ENCODE results near the gene PPFIA4. TPM values are rescaled to one million over a fixed set of nuclear protein-coding genes. Genes with fewer than 3 reads are reported as not detected.

Gene PPFIA4
- total and polyA plus RNA-seq, 2 donors (not counting 3 experiments of a cell fraction or from before 2014, with no cell fraction given) = 0.17 to 0.22 TPM

DNA sequence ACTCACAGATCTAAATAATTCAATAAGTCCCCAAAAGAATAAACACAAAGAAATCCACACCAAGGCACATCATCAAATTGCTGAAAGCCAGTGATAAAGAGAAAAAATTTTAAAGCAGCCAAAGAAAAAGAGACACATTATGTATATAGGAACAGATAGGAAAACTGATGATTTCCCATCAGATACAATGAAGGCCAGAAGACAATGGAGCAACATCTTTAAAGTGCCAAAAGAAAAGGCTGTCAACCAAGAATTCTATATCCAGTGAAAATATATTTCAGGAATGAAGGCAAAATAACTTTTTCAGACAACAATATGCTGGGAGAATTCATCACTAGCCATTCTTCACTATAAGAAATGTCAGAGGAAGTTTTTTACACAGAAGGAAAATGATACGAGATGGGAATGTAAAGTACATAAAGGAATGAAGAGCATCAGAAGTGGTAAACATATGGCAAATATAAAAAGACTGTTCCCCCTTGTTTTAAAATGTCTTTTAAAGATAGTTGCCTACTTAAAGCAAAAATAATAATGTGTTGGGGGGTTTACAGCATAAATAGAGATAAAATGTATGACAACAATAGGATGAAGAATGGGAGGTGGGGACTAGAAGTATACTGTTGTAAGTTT lies 68.9 kb downstream of the PPFIA4 start:
- Histone ChIP-seq H3K79me2 (ENCODE audit: control insufficient read depth, insufficient read depth, low read length) (no peaks in the 10 kb centered on the region), H3K4me3 (replicated peaks in 1 of 3; ENCODE audit: insufficient read depth in 1 of 3, low read depth in 1 of 3, low read length in 3 of 3) (no peak overlapping the region), H3K27me3 (ENCODE audit: control insufficient read depth in 2 of 2, insufficient read depth in 2 of 2, low read length in 2 of 2) (peaks cover 3 to 21% of the 10 kb centered on the region in 2 experiments), H3K4me1 (ENCODE audit: control insufficient read depth, extremely low read depth, insufficient read depth, low read length) (no peaks in the 10 kb centered on the region), H3K4me2 (ENCODE audit: insufficient read depth, low read length) (no peak overlapping the region), H3K9me1 (replicated peaks; ENCODE audit: control insufficient read depth, extremely low read depth, insufficient read depth, low read length) (no peaks in the 10 kb centered on the region), H3K9ac (replicated peaks; ENCODE audit: extremely low read depth, insufficient read depth, low read length) (no peak overlapping the region), H3K9me3 (replicated peaks; ENCODE audit: control insufficient read depth, insufficient read depth, low read length) (no peaks in the 10 kb centered on the region), H3K36me3 (ENCODE audit: control insufficient read depth in 2 of 2, extremely low read depth in 1 of 2, insufficient read depth in 2 of 2, low read length in 2 of 2) (no peaks in the 10 kb centered on the region), H2AFZ (ENCODE audit: low read depth, low read length) (no peak overlapping the region), H3K27ac (ENCODE audit: insufficient read depth, low read depth, low read length) (no peak overlapping the region), H4K20me1 (replicated peaks; ENCODE audit: control insufficient read depth, extremely low read depth, insufficient read depth, low read length) (no peaks in the 10 kb centered on the region)
- ChIA-PET POLR2A (interaction anchor here (0.6 kb wide), 1 partner anchor 94 kb away, joined by 4 read pairs; no protein-coding TSS in a partner anchor), CTCF (interaction anchor here (1.8 kb wide), 1 partner anchor 11 kb away, joined by 8 read pairs; no protein-coding TSS in a partner anchor)
- FAIRE-seq = no peak
- TF ChIP-seq POLR2A (IDR thresholded peaks at IDR 0.05; ENCODE audit: low read depth, low read length) = no peak
- TF ChIP-seq GATA2 (IDR thresholded peaks at IDR 0.05; ENCODE audit: insufficient read depth, insufficient read length, low read depth, low read length) = no peak
- TF ChIP-seq, protein P1, sequence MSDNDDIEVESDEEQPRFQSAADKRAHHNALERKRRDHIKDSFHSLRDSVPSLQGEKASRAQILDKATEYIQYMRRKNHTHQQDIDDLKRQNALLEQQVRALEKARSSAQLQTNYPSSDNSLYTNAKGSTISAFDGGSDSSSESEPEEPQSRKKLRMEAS (IDR thresholded peaks at IDR 0.05; ENCODE audit: insufficient read depth, insufficient read length) = no peak
- TF ChIP-seq FOS (IDR thresholded peaks at IDR 0.05; ENCODE audit: borderline replicate concordance, insufficient read depth, low read length) = no peak
- no peak for TF ChIP-seq MYC (IDR thresholded peaks at IDR 0.05; ENCODE audit: low read depth, low read length)
- TF ChIP-seq, protein P2, sequence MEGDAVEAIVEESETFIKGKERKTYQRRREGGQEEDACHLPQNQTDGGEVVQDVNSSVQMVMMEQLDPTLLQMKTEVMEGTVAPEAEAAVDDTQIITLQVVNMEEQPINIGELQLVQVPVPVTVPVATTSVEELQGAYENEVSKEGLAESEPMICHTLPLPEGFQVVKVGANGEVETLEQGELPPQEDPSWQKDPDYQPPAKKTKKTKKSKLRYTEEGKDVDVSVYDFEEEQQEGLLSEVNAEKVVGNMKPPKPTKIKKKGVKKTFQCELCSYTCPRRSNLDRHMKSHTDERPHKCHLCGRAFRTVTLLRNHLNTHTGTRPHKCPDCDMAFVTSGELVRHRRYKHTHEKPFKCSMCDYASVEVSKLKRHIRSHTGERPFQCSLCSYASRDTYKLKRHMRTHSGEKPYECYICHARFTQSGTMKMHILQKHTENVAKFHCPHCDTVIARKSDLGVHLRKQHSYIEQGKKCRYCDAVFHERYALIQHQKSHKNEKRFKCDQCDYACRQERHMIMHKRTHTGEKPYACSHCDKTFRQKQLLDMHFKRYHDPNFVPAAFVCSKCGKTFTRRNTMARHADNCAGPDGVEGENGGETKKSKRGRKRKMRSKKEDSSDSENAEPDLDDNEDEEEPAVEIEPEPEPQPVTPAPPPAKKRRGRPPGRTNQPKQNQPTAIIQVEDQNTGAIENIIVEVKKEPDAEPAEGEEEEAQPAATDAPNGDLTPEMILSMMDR (IDR thresholded peaks at IDR 0.05; ENCODE audit: extremely low read depth in 1 of 2, insufficient read depth in 1 of 2, low read depth in 1 of 2, low read length in 2 of 2) = no peak
- no peak for TF ChIP-seq JUN (IDR thresholded peaks at IDR 0.05; ENCODE audit: borderline replicate concordance, insufficient read depth, insufficient read length, low read depth)
- TF ChIP-seq POLR2AphosphoS5 (IDR thresholded peaks at IDR 0.05; ENCODE audit: insufficient read depth, low read depth, low read length) = no peak
- no peak for TF ChIP-seq EZH2 (IDR thresholded peaks at IDR 0.05; ENCODE audit: borderline replicate concordance, low read depth, low read length, severe bottlenecking)
- dilution Hi-C loops (cut with MboI; ENCODE audit: extremely low pct_ligation_motif_present, low sequenced_read_pairs) (no loop called here), intact Hi-C loops (cut with micrococcal nuclease) (no loop called here)
- no peak for DNase-seq (ENCODE audit: low read depth, low spot score)
- no TSS peak for BruUV-seq (replicated peaks)

All from endothelial cell of umbilical vein (primary cell).